K562 (cell line): Measurements from ENCODE around the gene DGLUCY. TPM values are rescaled to one million over a fixed set of nuclear protein-coding genes. Genes with fewer than 3 reads are reported as not detected.

Experiments used
- GATA2 ChIP-seq: sonication (generic); formaldehyde crosslinking; IDR thresholded peaks from 2 replicates; pipeline ENCODE4 v1.4.0; 2020; ENCODE audit warnings: mild to moderate bottlenecking, missing genetic modification reagents
- KLF1 ChIP-seq: fragments of 450-650 bp; IDR thresholded peaks from 2 replicates; pipeline ENCODE4 v1.6.1; 2016; ENCODE audit warnings: missing genetic modification characterization, missing compliant biosample characterization
- RAD21 ChIP-seq, 2 experiments: fragments of 250-450 bp in 1 of 2; fragments of 450-650 bp in 1 of 2; sonication (Bioruptor Pico) in 1 of 2; formaldehyde crosslinking in 1 of 2; IDR thresholded peaks in 1 of 2; conservative IDR thresholded peaks in 1 of 2; 2 replicates each; pipeline versions ENCODE4 v1.4.0 to v1.8.0; 2020 to 2022; ENCODE audit warnings: mild to moderate bottlenecking in 2 of 2, moderate library complexity in 1 of 2
- RFX1 ChIP-seq: fragments of 450-650 bp; IDR thresholded peaks from 2 replicates; pipeline ENCODE4 v1.6.1; 2016; ENCODE audit warnings: mild to moderate bottlenecking, moderate library complexity
- SREBF1 ChIP-seq: fragments of 150-350 bp; IDR thresholded peaks from 2 replicates; pipeline ENCODE4 v1.6.1; 2014; ENCODE audit warnings: antibody characterized with exemption, low read depth, low read length, borderline replicate concordance
- TRIM28 ChIP-seq: fragments of 450-650 bp; IDR thresholded peaks from 2 replicates; pipeline ENCODE4 v1.6.1; 2017
- polyA plus RNA-seq, 8 experiments: library from polyadenylated mRNA; depleted of rRNA in 4 of 8; stranded (reverse) in 5 of 8; unstranded in 3 of 8; fragments of >200 nt; fragmentation: Nextera tagmentation in 2 of 8; fragmentation: Illumina TruSeq in 1 of 8; extraction: Ambion mirVana in 2 of 8; extraction: Trizol in 1 of 8; gene quantifications; 2 replicates each; pipeline versions ENCODE4 v1.2.1 to v1.2.3, GENCODE V29; 2011 to 2014; ENCODE audit warnings: inconsistent platforms in 1 of 8, missing spikeins in 1 of 8
- total RNA-seq, 7 experiments: library from RNA; depleted of rRNA in 6 of 7; stranded (reverse); fragments of >200 nt in 6 of 7; fragmentation: Illumina TruSeq in 2 of 7; extraction: Trizol in 2 of 7; gene quantifications; 2 replicates each; pipeline versions ENCODE4 v1.2.1 to v1.2.3, GENCODE V29; 2011 to 2021; ENCODE audit warnings: low replicate concordance in 1 of 7
- TF ChIP-seq, protein P1 (sequence below), 2 experiments: fragments of 450-650 bp; IDR thresholded peaks; 2 replicates each; pipeline ENCODE4 v1.6.1; 2016; ENCODE audit warnings: mild to moderate bottlenecking in 2 of 2, borderline replicate concordance in 1 of 2, low read depth in 1 of 2, moderate library complexity in 1 of 2
- TF ChIP-seq, protein P2 (sequence below): sonication (generic); formaldehyde crosslinking; IDR thresholded peaks from 2 replicates; pipeline ENCODE4 v1.8.1; 2022; ENCODE audit warnings: missing genetic modification reagents
- TF ChIP-seq, protein P3 (sequence below): IDR thresholded peaks from 2 replicates; pipeline ENCODE4 v1.6.1; 2011; ENCODE audit warnings: borderline replicate concordance, low read depth, mild to moderate bottlenecking, moderate library complexity, low read length; ENCODE audit not compliant: insufficient read depth, poor library complexity, severe bottlenecking
- TF ChIP-seq, protein P4 (sequence below): fragments of 200-800 bp; sonication (Bioruptor generic); IDR thresholded peaks from 2 replicates; pipeline ENCODE4 v1.6.1; 2017; ENCODE audit warnings: missing genetic modification characterization, missing compliant biosample characterization
- TF ChIP-seq, protein P5 (sequence below): fragments of 450-650 bp; formaldehyde crosslinking; IDR thresholded peaks from 2 replicates; pipeline ENCODE4 v1.4.0; 2020; ENCODE audit warnings: mild to moderate bottlenecking

DGLUCY gene
- total and polyA plus RNA-seq, 9 of the 15 experiments (the other 6 are each of a cell fraction or from before 2014, with no cell fraction given), result 9.9 to 28.4 (median 21.0) TPM

DNA sequence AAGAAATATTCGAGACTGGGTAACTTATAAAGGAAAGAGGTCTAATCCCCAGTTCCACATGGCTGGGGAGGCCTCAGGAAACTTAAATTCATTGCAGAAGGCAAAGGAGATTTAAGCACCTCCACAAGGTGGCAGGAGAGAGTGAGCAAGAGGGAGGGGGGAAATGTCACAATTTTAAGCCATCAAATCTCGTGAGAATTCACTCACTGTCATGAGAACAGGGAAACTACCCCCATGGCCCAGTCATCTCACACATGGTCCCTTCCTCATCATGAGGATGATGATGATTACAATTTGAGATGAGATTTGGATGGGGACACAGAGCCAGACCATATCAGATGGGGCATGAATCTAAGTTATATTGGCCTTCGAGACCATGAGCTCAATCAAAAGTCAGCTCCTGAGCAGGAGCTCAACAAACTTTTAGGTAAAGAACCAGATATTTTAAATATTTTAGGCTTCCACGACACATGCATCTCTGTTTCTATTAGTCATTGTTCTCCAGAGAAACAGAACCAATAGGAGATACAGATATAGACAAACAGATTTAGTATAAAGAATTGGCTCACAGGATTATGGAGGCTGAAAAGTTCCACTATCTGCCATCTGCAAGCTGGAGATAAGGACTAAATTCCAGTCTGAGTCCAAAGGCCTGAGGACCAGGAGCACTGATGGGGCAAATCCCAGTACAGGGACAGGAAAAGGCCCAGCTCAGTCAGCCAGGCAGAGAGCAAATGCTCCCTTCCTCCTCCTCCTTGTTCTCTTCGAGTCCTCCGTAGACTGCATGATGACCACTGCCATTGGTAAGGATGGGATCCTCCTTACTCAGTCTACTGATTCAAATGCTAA is 24.9 kb downstream of the DGLUCY start (continued):
- TF ChIP-seq, protein P1, sequence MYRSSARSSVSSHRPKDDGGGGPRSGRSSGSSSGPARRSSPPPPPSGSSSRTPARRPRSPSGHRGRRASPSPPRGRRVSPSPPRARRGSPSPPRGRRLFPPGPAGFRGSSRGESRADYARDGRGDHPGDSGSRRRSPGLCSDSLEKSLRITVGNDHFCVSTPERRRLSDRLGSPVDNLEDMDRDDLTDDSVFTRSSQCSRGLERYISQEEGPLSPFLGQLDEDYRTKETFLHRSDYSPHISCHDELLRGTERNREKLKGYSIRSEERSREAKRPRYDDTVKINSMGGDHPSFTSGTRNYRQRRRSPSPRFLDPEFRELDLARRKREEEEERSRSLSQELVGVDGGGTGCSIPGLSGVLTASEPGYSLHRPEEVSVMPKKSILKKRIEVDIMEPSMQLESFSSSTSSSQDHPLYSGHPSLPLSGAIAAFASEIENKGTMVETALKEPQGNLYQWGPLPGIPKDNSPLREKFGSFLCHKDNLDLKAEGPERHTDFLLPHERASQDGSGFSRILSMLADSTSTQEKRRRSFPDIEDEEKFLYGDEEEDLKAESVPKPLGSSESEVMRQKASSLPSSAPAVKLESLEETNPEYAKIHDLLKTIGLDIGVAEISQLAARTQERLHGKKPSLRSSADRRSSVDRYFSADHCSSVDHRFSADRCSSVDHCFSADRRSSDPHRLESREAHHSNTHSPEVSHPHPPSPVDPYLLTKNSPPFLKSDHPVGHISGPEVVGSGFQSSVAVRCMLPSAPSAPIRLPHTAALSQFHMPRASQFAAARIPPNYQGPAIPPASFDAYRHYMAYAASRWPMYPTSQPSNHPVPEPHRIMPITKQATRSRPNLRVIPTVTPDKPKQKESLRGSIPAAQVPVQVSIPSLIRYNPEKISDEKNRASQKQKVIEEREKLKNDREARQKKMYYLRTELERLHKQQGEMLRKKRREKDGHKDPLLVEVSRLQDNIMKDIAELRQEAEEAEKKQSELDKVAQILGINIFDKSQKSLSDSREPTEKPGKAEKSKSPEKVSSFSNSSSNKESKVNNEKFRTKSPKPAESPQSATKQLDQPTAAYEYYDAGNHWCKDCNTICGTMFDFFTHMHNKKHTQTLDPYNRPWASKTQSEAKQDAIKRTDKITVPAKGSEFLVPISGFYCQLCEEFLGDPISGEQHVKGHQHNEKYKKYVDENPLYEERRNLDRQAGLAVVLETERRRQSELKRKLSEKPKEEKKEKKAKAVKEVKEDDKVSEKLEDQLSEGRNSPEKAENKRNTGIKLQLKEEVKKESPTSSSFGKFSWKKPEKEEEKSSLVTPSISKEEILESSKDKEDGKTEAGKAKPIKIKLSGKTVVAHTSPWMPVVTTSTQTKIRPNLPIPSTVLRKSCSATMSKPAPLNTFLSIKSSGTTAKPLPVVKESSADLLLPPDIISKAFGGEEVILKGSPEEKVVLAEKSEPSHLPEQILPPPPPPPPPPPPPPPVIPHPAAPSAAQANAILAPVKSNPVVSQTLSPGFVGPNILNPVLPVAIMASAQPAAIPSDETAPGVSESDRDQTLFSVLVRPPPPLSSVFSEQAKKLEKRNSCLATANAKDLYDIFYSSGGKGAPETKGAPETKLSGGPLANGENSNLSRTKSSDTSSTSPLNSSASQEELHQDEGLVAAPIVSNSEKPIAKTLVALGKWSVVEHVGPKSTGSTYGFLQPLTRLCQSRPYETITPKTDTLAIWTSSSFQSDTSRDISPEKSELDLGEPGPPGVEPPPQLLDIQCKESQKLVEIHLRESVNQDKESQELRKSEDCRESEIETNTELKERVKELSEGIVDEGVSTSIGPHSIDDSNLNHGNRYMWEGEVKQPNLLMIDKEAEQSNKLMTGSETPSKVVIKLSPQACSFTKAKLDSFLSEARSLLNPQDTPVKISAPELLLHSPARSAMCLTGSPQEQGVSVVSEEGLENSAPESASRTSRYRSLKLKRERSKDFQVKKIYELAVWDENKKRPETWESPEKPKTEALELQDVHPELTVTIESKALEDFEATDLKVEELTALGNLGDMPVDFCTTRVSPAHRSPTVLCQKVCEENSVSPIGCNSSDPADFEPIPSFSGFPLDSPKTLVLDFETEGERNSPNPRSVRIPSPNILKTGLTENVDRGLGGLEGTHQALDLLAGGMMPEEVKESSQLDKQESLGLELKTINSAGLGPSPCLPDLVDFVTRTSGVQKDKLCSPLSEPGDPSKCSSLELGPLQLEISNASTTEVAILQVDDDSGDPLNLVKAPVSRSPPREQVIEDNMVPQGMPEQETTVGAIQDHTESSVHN (IDR thresholded peaks at IDR 0.05; ENCODE audit: borderline replicate concordance in 1 of 2, low read depth in 1 of 2), result no peak
- TF ChIP-seq TRIM28 (no peak), GATA2 (CRISPR knock-in tag) (no peak), SREBF1 (no peak), RAD21 (CRISPR knock-in tag; conservative IDR thresholded peaks at IDR 0.05 in 1 of 2, IDR thresholded peaks at IDR 0.05 in 1 of 2) (peak; percentile 34 to 62), KLF1 (tag) (no peak), RFX1 (0 out of 2 replicates have a peak, but pooled peaks have one; percentile 15)
- TF ChIP-seq, protein P2, sequence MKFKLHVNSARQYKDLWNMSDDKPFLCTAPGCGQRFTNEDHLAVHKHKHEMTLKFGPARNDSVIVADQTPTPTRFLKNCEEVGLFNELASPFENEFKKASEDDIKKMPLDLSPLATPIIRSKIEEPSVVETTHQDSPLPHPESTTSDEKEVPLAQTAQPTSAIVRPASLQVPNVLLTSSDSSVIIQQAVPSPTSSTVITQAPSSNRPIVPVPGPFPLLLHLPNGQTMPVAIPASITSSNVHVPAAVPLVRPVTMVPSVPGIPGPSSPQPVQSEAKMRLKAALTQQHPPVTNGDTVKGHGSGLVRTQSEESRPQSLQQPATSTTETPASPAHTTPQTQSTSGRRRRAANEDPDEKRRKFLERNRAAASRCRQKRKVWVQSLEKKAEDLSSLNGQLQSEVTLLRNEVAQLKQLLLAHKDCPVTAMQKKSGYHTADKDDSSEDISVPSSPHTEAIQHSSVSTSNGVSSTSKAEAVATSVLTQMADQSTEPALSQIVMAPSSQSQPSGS (CRISPR knock-in tag), result no peak
- TF ChIP-seq, protein P3, sequence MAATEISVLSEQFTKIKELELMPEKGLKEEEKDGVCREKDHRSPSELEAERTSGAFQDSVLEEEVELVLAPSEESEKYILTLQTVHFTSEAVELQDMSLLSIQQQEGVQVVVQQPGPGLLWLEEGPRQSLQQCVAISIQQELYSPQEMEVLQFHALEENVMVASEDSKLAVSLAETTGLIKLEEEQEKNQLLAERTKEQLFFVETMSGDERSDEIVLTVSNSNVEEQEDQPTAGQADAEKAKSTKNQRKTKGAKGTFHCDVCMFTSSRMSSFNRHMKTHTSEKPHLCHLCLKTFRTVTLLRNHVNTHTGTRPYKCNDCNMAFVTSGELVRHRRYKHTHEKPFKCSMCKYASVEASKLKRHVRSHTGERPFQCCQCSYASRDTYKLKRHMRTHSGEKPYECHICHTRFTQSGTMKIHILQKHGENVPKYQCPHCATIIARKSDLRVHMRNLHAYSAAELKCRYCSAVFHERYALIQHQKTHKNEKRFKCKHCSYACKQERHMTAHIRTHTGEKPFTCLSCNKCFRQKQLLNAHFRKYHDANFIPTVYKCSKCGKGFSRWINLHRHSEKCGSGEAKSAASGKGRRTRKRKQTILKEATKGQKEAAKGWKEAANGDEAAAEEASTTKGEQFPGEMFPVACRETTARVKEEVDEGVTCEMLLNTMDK, result peak; percentile 33
- TF ChIP-seq, protein P4, sequence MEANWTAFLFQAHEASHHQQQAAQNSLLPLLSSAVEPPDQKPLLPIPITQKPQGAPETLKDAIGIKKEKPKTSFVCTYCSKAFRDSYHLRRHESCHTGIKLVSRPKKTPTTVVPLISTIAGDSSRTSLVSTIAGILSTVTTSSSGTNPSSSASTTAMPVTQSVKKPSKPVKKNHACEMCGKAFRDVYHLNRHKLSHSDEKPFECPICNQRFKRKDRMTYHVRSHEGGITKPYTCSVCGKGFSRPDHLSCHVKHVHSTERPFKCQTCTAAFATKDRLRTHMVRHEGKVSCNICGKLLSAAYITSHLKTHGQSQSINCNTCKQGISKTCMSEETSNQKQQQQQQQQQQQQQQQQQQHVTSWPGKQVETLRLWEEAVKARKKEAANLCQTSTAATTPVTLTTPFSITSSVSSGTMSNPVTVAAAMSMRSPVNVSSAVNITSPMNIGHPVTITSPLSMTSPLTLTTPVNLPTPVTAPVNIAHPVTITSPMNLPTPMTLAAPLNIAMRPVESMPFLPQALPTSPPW (CRISPR knock-in tag), result peak; percentile 76
- TF ChIP-seq, protein P5, sequence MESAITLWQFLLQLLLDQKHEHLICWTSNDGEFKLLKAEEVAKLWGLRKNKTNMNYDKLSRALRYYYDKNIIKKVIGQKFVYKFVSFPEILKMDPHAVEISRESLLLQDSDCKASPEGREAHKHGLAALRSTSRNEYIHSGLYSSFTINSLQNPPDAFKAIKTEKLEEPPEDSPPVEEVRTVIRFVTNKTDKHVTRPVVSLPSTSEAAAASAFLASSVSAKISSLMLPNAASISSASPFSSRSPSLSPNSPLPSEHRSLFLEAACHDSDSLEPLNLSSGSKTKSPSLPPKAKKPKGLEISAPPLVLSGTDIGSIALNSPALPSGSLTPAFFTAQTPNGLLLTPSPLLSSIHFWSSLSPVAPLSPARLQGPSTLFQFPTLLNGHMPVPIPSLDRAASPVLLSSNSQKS, result no peak
